GM18870 (cell line): ENCODE measurements around the gene GZMM.

ENCODE experiments used
- ATAC-seq: cut with Tn5 transposase; IDR thresholded peaks from one replicate; pipeline ENCODE4 v1.9.1; 2021; ENCODE audit warnings: moderate library complexity; ENCODE audit not compliant: unreplicated experiment

Gene GZMM

DNA sequence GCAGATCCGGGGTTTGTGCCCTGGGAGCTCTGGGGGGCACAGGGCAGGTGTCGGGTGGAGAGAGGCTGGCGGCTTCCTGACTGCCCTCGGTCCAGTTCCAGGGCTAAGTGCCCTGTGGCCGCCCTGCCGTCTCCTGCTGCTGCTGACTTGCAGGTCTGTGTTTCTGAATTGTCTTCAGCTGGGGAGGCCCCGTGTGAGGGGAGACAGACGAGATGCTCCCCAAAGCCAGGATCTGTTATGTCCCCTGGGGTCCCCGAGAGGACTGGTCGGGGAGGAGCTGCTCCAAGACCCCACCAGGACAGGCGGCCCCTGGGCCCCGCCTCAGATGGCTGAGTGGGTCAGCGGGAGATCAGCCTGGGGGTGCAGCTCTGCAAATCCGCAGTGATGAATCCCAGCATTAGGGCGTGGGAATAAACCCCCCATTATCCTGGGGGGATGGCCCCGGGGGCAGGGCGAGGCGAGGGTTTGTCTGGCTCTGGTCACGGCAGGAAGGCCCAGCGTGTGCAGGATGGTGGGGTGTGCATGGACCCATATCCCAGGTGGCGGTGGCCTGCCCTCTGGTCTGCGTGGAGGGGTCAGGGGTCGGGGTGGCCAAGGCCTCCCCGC is 50.5 kb downstream of the GZMM start:
- ATAC-seq: no peak

DNA sequence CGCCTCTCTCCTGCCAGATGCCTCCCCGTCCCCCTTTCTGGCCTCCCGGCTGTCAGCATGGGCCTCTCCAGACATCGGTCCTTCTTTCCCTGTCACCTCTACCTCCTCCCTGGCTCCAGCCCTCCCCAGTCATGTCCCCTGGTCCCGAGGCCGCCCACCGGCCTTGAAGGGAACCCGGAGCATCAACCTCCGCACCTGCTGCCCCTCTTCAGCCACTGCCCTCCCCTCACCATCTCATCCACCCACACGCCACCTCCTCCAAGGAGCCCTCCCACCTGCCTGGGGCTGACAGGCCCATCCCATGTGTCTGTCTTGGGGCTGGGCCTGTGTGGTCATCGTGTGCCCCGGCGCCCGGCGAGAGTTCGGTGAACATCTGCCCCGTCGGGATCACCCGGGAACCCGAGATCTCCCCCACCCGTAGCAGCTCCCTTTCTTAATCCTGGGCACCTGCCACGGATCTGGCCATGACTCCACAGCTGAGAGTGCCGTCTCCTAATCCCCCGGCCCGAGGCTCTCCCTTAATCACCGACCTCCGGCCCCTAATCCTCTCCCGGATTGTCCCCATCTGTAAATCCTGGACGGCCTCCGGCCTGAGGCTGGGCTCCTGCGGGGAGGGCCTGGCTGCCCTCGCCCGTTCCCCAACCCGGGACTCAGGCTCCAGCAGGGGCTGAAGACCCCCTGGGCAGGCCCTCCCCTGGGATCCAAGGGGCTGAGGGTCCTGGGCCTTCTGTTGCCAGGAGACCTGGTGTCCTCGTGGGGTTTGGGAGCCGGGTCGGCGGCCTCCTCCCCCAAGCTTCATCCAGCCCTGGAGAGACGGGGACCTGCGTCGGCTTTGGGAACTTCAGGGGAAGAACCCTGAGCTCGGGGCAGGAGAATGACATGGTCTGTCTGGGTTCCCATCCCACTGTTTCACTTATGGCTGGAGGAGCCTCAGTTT is 51.7 kb downstream of the GZMM start:
- no peak for ATAC-seq

DNA sequence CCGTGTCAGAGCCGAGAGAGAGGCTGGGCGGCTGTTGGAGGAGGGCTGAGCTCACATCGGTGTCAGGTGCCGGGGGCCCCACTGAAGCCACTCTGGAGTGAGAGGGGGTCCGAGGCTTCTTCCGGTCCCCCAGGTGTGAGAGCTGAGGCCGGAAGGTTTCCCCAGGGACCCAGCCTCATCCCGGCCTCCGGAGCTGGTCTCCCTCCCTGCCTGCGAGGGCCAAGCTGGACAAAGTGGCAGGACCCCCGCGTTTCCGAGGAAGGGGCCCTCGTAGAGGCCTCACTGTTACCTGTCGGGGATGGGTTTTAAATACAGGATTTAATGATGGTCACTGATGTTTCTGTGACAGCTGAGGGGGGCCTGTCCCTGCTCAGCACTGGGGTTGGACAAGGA is 52.4 kb downstream of the GZMM start:
- ATAC-seq: no peak

DNA sequence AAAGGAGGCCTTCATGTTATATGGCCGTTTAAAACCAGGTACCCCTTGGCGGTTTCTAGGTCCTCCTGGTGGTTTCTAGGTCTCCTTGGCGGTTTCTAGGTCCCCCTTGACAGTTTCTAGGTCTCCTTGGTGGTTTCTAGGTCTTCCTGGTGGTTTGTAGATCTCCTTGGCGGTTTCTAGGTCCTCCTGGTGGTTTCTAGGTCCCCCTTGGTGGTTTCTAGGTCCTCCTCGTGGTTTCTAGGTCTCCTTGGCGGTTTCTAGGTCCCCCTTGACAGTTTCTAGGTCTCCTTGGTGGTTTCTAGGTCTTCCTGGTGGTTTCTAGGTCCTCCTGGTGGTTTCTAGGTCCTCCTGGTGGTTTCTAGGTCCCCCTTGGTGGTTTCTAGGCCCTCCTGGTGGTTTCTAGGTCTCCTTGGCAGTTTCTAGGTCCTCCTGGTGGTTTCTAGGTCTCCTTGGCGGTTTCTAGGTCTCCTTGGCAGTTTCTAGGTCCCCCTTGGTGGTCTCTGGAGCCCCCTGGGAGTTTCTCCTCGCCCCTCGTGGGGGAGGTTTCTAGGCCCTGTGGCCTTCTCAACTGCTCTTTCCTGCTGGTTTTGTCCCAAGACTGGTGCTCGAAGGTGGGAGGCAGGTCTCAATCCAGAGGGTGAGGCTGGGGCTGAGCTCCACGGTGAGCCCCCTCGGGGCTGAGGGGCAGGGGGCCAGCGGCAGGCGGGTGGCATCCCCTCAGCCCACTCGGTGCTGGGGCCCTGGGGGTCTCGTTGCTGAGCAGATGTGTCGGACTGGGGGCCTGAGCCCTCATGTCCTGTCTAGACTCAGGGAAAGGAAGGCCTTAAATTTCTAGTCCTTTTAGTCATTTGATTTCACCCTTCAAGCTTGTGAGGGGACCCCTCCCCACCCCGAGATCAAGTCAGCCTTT is 53.8 kb downstream of the GZMM start:
- no peak for ATAC-seq
